NCI-H2107 treated with DMSO at 0.1 percent for 48 hours (cell line): Measurements from ENCODE around the gene PLXNC1.

Source experiments
- DNase-seq: peaks from one replicate; lab custom pipeline; 2025; ENCODE audit not compliant: unreplicated experiment; lab: John Stamatoyannopoulos, UW

PLXNC1 gene

DNA sequence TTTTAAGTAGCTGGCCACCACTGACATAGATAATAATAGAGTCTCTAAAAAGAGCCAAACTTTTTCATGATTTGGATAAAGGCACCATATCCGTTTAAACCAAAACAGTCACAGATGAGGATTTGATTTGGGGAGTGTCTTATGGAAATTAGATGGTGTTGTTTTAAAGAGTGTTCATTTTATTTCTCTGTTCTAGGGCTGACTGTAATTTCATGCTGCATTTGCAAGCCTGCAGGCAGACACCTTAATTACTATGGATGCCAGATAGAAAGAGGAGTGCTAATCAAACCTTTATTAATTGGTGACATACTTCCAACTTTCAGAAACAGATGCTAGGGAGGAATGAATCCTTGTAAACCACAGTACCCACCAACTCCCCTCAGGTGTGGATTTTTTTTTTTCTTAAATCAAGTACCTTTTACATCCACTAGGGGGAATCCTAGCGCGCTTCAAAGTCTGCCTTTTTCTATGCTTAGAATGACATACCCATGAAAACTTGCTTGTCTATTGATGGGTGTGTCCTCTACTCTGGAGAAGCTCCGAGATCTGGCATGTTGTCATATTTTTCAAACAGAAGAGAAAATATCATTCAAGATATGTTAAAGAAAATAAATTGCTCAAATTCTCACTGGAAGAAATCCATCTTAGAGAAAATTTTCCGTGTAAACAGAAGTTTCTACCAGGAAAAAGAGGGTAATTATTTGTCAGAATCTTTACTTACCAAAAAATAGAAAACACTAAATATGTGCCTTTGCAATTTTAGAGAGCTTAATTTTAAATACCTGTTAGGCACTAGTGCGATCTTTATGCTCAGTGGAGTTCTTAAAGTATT lies 14.2 kb upstream of the PLXNC1 start:
- DNase-seq = peak; percentile 56

DNA sequence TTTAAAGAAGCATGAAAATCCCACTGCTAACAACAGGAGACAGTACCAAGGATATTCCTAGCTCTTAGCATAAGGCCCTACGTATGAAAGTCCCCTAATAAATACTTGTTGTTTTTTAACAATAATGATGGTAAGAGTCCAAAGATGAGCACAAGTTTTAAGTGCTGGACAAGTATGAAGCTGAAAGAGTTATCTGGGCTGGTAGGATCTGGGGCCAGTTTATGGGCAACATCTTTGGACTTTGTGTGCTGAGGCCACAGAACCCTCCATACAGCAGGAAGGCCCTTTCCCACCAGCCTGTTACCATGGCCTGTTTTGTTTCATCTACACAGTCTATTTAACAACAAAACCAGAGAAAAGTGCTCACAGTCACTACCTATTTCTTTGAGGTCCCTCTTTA lies 12.5 kb upstream of the PLXNC1 start:
- no peak for DNase-seq

GRCh38 chr12:94139816-94140215 lies 8.6 kb upstream of the PLXNC1 start:
- no peak for DNase-seq

GRCh38 chr12:94140556-94140955 lies 7.8 kb upstream of the PLXNC1 start:
- no peak for DNase-seq

GRCh38 chr12:94141004-94141764 lies 7.2 kb upstream of the PLXNC1 start:
- DNase-seq = no peak

DNA sequence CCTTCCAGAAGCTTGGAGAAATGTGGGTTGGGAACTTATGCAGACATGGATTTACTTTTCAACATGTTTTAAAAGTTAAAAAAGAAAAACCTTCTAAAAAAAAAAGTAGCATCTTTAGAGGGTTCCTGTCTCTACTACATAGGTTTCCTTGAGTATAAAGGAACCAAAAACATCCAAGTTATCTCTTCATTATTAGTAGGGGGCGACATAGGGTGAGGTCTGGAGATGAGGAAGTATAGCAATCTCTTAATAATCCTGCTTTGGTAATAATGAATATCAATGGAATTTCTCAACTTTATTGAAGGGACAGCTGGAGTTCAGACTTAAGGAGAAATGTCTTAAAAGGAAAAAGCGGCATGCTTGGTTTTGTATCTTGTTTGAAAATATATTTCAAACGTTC lies 6.5 kb upstream of the PLXNC1 start:
- no peak for DNase-seq

- no peak for DNase-seq
Observed at GRCh38 chr12:94143438-94143837, 4.9 kb upstream of the PLXNC1 start.

DNA sequence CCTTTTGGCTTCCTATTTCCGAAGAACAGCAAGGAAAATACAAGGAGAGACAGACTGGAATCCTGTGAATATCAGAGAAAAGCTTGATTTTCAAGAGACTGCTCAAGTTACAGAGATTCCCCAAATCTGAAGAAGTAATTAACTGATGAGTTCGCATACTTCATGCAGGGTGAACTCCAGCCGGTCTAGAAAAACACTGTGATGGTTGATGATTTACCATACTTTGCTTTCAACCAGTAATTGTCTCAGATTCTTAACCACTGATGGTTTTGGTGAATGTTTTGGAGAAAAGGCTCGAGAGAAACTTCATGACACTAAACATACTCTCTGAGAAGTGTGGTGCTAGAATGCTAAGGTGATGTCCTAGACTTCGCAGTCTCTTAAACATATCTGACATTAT lies 4.4 kb upstream of the PLXNC1 start:
- no peak for DNase-seq

DNA sequence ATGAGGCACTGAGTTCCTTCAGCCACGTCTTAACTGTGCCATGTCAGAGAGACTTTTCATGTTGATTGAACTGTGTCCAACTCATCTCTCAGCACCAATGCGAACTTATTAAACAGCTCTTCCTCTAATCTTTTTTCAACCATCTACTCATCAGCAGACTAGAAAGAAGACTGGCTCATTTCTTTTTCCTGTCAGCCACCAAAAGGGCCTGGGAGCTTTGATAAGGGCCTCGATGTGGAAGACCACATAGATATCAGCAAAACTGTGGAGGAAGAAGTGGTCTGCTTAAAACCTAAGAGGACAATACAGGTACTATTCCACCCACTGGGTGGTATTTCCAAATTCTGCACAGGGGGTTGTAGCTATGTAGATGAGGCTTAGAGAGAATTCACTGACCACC lies 3.6 kb upstream of the PLXNC1 start:
- DNase-seq = no peak

- no peak for DNase-seq
Observed at GRCh38 chr12:94145191-94145983, 3.0 kb upstream of the PLXNC1 start.

GRCh38 chr12:94146166-94146936 lies 2.0 kb upstream of the PLXNC1 start:
- DNase-seq = no peak

DNA sequence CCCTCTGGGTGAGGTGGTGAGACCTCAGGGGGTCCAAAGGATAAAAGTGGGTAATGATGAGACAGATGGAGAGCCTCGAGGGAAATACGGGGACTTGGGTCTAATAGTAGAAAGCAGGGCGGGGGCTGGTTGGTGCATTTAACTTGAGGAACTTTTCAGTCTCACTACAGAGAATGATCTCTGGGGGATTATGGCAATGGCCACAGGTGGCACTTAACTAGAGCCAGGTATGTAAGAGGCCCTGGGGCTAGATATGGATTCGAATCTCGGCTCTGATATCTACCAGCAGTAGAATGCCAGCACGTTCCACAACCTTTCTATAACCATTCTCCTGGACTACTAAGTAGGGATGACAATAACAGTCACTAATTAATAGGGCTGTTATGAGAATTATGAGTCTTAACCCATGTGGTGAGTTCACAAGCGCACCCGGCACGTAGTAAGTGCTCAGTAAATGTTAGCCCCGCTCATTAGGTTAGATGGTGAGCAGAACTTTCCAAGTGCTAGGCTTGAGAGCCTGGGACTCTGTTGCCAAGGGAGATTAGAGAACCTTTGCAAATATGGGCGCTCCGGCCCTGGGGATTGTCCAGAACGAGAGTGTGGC lies 888 bp upstream of the PLXNC1 start:
- DNase-seq = no peak

DNA sequence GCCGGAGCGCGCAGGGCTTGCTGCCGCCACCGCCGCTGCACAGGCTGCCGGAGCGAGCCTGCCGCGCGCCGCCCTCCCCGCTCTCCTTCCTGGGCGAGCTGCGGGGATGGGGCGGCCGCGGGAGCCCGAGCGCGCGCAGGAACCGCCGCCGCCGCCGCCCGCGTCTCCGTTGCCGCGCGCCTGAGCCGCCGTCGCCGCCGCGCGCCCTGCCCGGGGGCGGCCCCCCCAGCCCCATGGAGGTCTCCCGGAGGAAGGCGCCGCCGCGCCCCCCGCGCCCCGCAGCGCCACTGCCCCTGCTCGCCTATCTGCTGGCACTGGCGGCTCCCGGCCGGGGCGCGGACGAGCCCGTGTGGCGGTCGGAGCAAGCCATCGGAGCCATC lies 352 bp downstream of the PLXNC1 start:
- no peak for DNase-seq

DNA sequence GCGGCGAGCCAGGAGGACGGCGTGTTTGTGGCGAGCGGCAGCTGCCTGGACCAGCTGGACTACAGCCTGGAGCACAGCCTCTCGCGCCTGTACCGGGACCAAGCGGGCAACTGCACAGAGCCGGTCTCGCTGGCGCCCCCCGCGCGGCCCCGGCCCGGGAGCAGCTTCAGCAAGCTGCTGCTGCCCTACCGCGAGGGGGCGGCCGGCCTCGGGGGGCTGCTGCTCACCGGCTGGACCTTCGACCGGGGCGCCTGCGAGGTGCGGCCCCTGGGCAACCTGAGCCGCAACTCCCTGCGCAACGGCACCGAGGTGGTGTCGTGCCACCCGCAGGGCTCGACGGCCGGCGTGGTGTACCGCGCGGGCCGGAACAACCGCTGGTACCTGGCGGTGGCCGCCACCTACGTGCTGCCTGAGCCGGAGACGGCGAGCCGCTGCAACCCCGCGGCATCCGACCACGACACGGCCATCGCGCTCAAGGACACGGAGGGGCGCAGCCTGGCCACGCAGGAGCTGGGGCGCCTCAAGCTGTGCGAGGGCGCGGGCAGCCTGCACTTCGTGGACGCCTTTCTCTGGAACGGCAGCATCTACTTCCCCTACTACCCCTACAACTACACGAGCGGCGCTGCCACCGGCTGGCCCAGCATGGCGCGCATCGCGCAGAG lies 873 bp downstream of the PLXNC1 start:
- DNase-seq = no peak

GRCh38 chr12:94149781-94150239 lies 1.4 kb downstream of the PLXNC1 start:
- no peak for DNase-seq

DNA sequence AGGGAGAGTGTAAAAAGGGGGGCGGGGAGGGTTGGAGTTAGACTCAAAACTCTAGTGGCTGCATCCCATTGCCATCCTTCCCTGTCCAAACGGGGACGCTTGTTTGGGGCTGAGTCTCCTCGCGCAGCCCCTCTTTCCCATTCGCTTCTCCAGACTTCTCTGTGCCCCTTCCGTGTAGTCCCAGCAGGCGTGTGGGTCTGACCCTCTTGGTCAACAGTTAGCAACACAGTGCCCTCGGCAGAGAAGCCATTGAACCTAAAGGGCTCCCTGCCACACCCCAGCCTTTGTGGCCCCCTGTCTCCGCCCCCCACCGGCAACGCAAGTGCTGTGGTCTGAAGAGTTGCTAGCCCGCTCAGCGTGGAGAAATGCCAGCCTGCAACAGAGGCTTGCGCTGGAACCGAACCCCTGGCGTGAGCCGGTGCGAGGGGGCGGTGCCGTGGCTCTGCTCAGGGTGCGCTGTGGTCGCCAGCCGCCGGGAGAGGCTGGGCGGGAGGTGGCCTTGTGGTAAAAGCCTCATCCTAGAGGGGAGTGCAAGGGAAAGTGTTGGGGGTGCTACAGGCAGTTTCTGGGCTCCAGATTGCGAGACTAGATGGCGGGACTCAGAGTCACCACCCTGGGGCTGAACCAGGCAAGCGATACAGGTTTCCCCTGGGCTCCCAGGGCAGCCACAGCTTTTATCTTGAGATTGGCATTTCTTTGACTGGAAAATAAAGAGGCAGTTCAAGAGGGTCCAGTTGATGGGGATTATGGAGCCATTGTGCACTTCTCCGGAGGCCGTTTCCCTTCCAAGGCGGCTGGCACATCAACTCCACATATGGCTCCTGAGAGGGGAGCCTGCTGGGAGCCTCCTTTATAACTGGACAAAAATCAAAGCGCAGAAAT lies 2.1 kb downstream of the PLXNC1 start:
- DNase-seq = peak; percentile 44

DNA sequence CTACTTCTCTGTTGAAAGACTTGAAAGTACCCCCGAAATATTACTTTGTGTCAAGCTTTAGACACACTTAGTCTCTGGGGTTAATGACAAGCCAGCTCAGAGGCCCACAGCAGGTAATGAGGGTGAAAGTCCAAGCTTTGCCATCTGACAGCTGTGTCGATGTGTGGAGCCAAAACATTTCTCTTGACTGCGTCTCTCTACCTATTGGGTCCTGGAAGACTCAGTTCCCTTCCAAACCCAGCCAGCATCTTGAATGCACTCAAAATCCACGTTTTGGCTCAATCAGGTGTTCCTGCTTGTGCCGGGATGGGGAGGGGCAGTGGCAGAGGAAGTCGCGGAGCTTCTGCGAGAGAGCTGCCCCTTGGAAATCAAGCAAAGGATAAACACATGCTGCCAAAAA lies 3.2 kb downstream of the PLXNC1 start:
- no peak for DNase-seq

- DNase-seq = no peak
Observed at GRCh38 chr12:94152292-94153078, 4.1 kb downstream of the PLXNC1 start.
